GM18868 (cell line): ENCODE measurements around the gene ARMC6.
"Not testable (repeated sequence)": the region's sequence is repeated elsewhere in the genome, so short reads cannot be mapped to it uniquely, and the experiment has no call there.

Experiments used
- ATAC-seq: cut with Tn5 transposase; IDR thresholded peaks from one replicate; pipeline ENCODE4 v1.9.1; 2021; ENCODE audit warnings: mild to moderate bottlenecking, moderate library complexity; ENCODE audit not compliant: unreplicated experiment

Gene ARMC6

GRCh38 chr19:19074196-19074882, 40.9 kb downstream of the ARMC6 start:
- no peak for ATAC-seq

GRCh38 chr19:19075126-19075525, 41.7 kb downstream of the ARMC6 start:
- no peak for ATAC-seq

GRCh38 chr19:19076476-19076875, 43.1 kb downstream of the ARMC6 start:
- ATAC-seq, result no peak

DNA sequence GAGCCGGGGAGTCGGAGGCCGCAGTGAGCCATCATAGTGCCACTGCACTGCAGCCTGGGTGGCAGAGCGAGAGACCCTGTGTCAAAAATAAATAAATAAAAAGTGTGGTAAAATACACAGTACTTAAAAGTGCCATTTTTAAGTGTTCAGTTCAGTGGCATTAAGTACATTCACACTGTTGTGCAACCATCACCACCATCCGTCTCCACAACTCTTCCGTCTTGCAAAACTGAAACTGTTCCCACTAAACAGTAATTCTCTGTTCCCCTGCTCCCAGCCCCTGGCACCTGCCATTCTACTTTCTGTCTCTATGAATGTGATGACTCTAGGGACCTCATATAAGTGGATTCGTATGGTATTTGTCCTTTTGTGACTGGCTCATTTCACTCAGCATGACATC, 43.7 kb downstream of the ARMC6 start:
- no peak for ATAC-seq

DNA sequence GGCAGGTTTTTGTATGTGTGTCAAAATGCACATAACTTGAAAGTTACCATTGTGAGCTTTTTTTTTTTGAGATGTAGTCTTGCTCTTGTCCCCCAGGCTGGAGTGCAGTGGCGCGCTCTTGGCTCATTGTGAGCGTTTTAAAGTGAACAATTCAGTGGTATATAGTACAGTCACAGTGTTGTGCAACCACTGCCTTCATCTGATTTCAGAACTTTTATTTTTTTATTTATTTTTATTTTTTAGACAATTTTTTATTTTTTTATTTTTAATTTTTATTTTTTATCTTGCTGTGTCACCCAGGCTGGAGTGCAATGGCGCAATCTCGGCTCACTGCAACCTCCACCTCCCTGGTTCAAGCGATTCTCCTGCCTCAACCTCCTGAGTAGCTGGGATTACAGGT, 45.4 kb downstream of the ARMC6 start:
- no peak for ATAC-seq

GRCh38 chr19:19079571-19079970, 46.2 kb downstream of the ARMC6 start:
- no peak for ATAC-seq

DNA sequence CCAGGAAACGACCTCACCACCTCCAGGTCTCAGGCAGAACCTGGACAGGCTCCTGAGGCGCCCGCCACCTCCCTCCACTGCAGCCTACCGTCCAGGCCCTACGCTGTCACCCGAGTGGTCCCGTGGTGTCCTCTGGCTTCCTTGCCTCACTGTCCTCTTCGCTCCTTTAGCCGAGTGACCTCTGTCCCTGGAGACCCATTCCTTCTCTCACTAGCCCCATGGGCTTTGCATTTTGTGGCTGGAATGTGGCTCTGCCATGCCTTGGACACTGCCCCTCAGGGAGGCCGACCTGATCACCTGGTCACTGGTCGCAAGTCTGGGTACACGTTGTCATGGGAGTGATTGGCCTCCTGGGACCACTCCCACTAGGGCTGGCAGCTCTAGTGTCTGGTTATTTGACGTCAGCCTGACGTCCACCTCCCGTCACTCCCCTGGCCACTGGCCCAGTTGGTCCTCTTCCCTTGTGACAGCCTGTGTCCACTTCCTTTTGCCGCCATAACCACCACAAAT, 48.3 kb downstream of the ARMC6 start:
- no peak for ATAC-seq

DNA sequence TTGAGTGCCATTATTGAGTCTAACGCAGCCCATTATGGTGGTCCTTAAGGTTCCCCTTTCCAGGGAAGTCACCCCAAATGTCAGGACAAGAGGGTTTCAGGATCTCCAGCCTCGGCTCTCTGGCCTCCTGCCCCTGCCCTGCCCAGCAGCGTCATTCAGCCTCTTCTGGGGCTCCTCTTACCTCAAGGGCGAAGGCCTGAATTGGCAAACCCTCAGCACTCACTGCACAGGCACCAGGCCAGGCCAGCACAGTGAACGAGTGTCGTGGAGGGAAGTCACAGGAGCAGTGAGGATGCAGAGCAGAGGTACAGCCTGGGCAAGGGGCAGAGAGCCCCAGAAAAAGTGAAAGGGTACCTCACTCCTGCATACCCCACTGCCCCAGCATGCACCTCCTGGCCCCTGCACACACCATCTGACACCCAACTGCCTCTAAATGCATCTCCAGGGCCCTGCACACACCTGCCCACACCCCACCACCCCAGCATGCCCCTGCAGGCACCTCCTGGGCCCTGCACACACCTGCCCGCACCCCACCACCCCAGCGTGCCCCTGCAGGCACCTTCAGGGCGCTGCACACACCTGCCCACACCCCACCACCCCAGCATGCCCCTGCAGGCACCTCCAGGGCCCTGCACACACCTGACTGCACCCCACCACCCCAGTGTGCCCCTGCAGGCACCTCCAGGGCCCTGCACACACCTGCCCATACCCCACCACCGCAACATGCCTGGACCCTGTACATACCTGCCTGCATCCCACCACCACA, 50.2 kb downstream of the ARMC6 start:
- ATAC-seq, result no peak

DNA sequence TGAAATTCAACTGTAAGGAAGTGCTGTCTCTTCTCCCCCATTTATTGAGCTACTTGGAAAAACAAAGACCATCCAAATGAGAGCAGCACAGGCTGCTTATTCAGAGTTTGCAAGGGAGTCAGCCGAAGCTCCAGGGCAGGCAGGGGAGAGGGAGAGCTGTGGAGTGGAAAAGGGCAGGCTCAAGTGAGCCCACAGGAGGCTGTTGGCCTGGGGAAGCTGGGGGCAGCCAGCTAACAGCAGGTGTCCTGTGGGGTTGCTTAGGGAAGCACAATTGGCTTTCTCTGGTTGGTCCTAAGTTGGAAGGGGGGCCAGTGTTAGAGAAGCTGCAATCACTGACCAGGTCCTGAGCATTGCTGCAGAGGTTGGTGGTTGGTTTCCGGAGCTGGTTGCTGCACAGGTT, 54.3 kb downstream of the ARMC6 start:
- ATAC-seq, result no peak

- ATAC-seq, result no peak
Measured at GRCh38 chr19:19094513-19094912, 61.1 kb downstream of the ARMC6 start.

- ATAC-seq, result no peak
Measured at GRCh38 chr19:19095691-19096090, 62.3 kb downstream of the ARMC6 start.

DNA sequence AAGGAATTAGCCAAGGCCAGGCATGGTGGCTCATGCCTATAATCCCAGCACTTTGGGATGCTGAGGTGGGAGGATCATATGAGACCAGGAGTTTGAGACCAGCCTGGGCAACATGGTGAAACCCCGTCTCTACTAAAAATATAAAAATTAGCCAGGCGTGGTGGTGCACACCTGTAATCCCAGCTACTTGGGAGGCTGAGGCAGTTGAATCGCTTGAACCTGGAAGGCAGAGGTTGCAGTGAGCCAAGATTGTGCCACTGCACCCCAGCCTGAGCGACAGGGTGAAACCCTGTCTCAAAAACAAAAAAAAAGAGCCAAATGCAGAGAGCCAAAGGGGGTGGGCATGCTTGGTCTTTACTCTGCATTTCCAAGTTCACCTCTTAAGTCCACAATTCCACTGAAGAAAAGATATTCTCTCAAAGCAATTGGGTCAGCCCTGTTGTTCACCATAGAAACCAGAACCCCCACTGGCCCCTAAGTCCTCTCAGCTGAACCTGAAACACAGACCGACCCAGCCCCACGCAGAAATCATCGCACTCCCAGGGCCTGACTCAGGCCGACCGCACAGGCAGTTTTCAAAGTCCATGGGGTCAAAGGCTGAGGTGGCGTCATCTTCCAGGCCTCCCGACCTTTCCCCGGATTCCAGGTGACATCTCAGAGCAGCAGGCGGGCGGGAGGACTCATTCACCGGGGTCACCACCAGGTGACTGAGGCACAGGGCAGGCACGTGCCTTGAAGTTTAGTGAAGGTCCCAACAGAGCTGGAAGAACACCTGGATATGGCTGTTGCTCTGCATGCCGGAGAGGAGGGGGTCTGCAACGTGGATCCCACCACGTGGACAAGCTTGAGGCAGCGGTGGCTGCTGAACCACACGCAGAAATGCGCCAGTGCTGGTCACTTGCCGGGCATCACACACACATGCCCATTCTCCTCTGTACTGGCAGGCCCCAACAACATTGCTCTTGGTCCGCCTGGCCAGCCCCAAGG, 63.5 kb downstream of the ARMC6 start:
- ATAC-seq, result no peak

- no peak for ATAC-seq
Measured at GRCh38 chr19:19098084-19098702, 64.8 kb downstream of the ARMC6 start.

GRCh38 chr19:19098703-19099632, 65.6 kb downstream of the ARMC6 start:
- no peak for ATAC-seq

DNA sequence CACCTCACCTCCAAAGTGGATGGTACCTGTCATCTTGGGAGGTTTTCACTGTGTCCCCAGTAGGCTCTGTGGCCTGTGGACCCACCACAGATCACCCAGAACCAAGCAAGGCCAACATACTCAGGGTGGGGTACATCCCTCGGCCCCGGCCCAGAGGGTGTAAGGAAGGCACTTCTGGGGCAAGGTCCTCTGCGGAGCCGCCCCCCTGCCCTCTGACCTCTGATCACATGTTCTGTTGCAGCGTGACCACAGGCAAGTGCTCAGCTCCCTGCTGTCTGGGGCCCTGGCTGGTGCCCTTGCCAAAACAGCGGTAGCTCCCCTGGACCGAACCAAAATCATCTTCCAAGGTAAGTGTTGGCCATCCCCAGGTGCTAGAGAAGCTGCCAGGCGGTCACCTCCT, 68.1 kb downstream of the ARMC6 start:
- ATAC-seq, result no peak

DNA sequence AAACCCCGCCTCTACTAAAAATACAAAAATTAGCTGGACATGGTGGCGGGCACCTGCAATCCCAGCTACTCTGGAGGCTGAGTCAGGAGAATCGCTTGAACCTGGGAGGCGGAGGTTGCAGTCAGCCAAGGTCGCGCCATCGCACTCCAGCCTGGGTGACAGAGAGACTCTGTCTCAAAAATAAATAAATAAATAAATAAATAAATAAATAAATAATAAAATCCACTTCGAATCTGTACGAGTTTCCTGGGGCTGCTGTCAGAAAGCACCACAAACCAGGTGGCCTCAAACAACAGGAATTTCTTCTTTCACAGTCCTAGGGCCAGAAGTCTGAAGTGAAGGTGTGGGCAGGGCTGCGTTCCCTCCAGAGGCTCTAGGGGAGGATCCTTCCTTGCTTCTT, 69.2 kb downstream of the ARMC6 start:
- not testable (repeated sequence) for ATAC-seq

DNA sequence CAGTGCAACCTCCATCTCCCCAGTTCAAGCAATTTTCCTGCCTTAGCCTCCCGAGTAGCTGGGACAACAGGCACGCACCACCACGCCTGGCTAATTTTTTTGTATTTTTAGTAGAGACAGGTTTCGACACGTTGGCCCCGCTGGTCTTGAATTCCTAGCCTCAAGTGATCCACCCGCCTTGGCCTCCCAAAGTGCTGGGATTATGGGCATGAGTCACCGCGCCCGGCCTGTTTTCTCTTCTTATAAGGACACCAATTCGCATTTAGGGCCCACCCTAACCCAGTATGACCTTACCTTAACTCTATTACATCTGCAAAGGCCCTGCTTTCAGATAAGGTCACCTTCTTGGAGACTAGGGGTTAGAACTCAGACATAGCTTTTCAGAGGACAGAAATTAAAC, 69.8 kb downstream of the ARMC6 start:
- ATAC-seq, result no peak

- ATAC-seq, result no peak
Measured at GRCh38 chr19:19105365-19106055, 72.1 kb downstream of the ARMC6 start.

GRCh38 chr19:19106056-19106551, 72.7 kb downstream of the ARMC6 start:
- no peak for ATAC-seq
